ENCODE results near the gene ULK3. TPM values are rescaled to one million over a fixed set of nuclear protein-coding genes. Genes with fewer than 3 reads are reported as not detected.

Gene ULK3
- total RNA-seq, 2 experiments from 2014 or later: 56.6 to 66.4 TPM

DNA sequence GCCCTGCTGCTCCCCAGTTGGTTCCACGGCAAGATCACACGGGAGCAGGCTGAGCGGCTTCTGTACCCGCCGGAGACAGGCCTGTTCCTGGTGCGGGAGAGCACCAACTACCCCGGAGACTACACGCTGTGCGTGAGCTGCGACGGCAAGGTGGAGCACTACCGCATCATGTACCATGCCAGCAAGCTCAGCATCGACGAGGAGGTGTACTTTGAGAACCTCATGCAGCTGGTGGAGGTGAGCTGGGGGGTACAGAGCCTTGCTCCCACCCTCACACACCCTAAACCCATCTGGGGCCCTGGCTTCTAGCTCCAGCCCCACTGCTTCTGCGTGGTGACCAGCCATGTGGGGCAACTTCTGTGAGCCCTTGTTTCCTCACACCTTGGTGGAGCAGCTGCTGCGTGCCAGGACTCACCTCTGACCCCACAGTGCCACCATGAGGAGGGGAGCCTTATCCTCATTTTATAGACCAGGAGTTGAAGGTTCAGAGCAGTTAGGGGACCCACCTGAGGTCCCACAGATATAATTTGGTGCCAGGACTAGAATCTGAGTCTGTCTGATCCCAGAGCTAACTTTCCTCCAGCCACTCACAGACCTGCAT lies 43.6 kb downstream of the ULK3 start:
- POLR2A ChIA-PET: interaction anchor here (1.2 kb wide), 1 partner anchor 28 kb away, joined by 5 read pairs; no protein-coding TSS in a partner anchor

GRCh38 chr15:74798388-74799254 lies 44.3 kb downstream of the ULK3 start:
- H3K27ac Mint-ChIP-seq: peak overlapping the region; percentile 80
- H3K36me3 Mint-ChIP-seq (ENCODE audit: low read depth): peaks cover 54% of the 10 kb centered on the region
- H3K27me3 Mint-ChIP-seq: no peaks in the 10 kb centered on the region
- CTCF ChIA-PET: interaction anchor here (0.6 to 27.7 kb wide), 7 partner anchors 10 to 164 kb away, joined by 3 to 930 read pairs (median 4); partner anchors contain the start of gene CSK
- POLR2A ChIA-PET: interaction anchor here (1.2 kb wide), 1 partner anchor 27 kb away, joined by 5 read pairs; no protein-coding TSS in a partner anchor
- peaks cover 57% of the 10 kb centered on the region for H3K4me1 Mint-ChIP-seq
- DNase-seq: no peak
- H3K9me3 Mint-ChIP-seq: no peaks in the 10 kb centered on the region
- H3K4me3 Mint-ChIP-seq: no peak overlapping the region

More for the DNA sequence above, 43.6 kb downstream of the ULK3 start:
- Mint-ChIP-seq H3K9me3 (no peaks in the 10 kb centered on the region), H3K4me1 (peaks cover 59% of the 10 kb centered on the region), H3K4me3 (no peak overlapping the region), H3K36me3 (ENCODE audit: low read depth) (peaks cover 60% of the 10 kb centered on the region), H3K27ac (peak overlapping the region; percentile 80), H3K27me3 (no peaks in the 10 kb centered on the region)
- CTCF ChIA-PET: interaction anchor here (0.6 to 27.7 kb wide), 14 partner anchors 9 to 425 kb away, joined by 3 to 930 read pairs (median 4); partner anchors contain the start of gene CSK
- peak; percentile 33 for DNase-seq

GRCh38 chr15:74795966-74796625 lies 46.9 kb downstream of the ULK3 start:
- ChIA-PET CTCF (interaction anchor here (0.6 to 27.7 kb wide), 5 partner anchors 15 to 337 kb away, joined by 3 to 930 read pairs (median 3); partner anchors contain the start of gene CSK), POLR2A (interaction anchor here (0.7 kb wide), 1 partner anchor 9 kb away, joined by 3 read pairs; no protein-coding TSS in a partner anchor)
- H3K36me3 Mint-ChIP-seq (ENCODE audit: low read depth): peaks cover 51% of the 10 kb centered on the region
- DNase-seq: peak; percentile 56
- peaks cover 82% of the 10 kb centered on the region for H3K4me1 Mint-ChIP-seq
- peak overlapping the region; percentile 5 for H3K4me3 Mint-ChIP-seq
- peak overlapping the region; percentile 87 for H3K27ac Mint-ChIP-seq
- H3K9me3 Mint-ChIP-seq: no peaks in the 10 kb centered on the region
- H3K27me3 Mint-ChIP-seq: no peaks in the 10 kb centered on the region

DNA sequence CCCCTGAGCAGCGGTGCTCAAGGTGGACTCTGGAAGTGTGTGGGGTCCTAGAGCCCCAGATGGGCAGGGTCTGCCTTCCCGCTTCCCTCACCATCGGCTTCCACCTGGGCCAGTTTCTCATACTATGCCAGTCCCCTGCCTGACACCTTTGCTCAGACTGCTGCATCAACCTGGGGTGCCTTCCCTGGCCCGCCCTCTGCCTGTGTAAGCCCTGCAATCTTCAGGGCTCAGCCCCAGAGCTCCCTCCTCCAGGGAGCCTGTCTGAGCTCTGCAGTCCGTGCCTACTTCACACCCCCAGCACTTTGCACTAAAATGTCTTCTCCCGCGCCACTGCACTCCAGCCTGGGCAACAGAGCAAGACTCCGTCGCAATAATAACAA lies 48.0 kb downstream of the ULK3 start:
- Mint-ChIP-seq H3K4me1 (peaks cover 89% of the 10 kb centered on the region), H3K27me3 (no peaks in the 10 kb centered on the region), H3K36me3 (ENCODE audit: low read depth) (peaks cover 51% of the 10 kb centered on the region), H3K4me3 (peak overlapping the region; percentile 33), H3K9me3 (no peaks in the 10 kb centered on the region), H3K27ac (peak overlapping the region; percentile 82)
- POLR2A ChIA-PET: no interaction called here
- no peak for DNase-seq
- CTCF ChIA-PET: interaction anchor here (1.3 to 27.9 kb wide), 4 partner anchors 5 to 156 kb away, joined by 4 to 930 read pairs (median 468); partner anchors contain the start of genes CSK and LMAN1L

- no peak overlapping the region for H3K4me3 Mint-ChIP-seq
- no peak for DNase-seq
- peaks cover 89% of the 10 kb centered on the region for H3K4me1 Mint-ChIP-seq
- H3K27me3 Mint-ChIP-seq: no peaks in the 10 kb centered on the region
- H3K36me3 Mint-ChIP-seq (ENCODE audit: low read depth): peaks cover 51% of the 10 kb centered on the region
- ChIA-PET POLR2A (interaction anchor here (1.2 to 1.9 kb wide), 2 partner anchors 11 to 13 kb away, joined by 3 to 5 read pairs; partner anchors contain the start of gene CSK), CTCF (interaction anchor here (1.0 to 27.9 kb wide), 9 partner anchors 5 to 156 kb away, joined by 3 to 930 read pairs (median 5); partner anchors contain the start of genes CPLX3, CSK and LMAN1L)
- no peaks in the 10 kb centered on the region for H3K9me3 Mint-ChIP-seq
- H3K27ac Mint-ChIP-seq: peak overlapping the region; percentile 82
These were observed 48.5 kb downstream of the ULK3 start for GRCh38 chr15:74794248-74794969.

DNA sequence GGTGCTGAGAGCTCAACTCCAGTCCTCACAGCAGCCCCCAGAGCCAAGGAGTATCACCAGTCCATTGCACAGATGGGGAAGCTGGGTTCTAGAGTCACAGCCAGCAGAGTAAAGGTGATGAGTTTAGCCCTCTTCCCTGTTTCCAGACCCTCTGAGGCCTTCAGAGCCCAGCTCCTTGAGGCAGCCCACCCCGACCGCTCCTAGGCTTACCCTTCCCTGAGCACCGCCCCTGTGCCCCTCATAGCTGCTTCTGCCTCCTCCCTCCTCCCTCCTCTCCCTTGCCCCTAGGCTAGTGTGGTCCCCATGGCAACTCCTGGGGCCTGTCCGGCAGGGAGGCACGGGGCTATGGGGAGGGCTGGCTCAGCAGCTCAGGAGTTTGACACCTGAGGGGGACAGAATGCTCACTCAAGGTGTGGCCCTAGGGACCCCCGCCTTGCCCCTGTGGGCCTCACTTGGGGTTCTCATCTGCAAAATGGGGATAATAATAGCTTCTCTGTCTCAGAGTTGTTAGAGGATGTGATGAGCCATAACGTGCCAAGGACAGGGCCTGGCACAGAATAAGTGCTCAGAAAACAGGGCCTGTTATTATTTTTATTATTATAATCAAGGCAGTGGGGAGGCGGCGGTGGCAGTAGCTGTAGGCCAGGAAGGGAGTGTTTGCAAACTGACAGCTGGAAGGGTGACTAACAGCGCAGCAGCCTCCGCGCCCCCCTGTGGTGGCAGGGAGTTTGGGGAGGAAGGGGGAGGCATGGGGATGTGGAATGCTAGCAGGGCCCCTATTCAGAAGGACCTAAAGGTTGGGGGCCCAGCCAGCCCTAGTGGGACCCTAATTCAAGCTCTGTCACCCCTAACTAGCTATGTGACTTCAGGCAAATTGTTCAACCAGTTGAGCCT lies 49.6 kb downstream of the ULK3 start:
- Mint-ChIP-seq H3K27me3 (no peaks in the 10 kb centered on the region), H3K4me1 (peaks cover 87% of the 10 kb centered on the region), H3K27ac (peak overlapping the region; percentile 71), H3K9me3 (no peaks in the 10 kb centered on the region), H3K36me3 (ENCODE audit: low read depth) (peaks cover 54% of the 10 kb centered on the region), H3K4me3 (peak overlapping the region; percentile 38)
- ChIA-PET POLR2A (interaction anchor here (1.2 to 1.9 kb wide), 3 partner anchors 9 to 12 kb away, joined by 3 to 7 read pairs (median 5); partner anchors contain the start of gene CSK), CTCF (interaction anchor here (0.6 to 27.9 kb wide), 17 partner anchors 6 to 162 kb away, joined by 3 to 930 read pairs (median 4); partner anchors contain the start of genes CPLX3, CSK and LMAN1L)
- DNase-seq: peak; percentile 72

- Mint-ChIP-seq H3K9me3 (no peaks in the 10 kb centered on the region), H3K27ac (peak overlapping the region; percentile 71), H3K36me3 (ENCODE audit: low read depth) (peaks cover 60% of the 10 kb centered on the region), H3K4me1 (peaks cover 85% of the 10 kb centered on the region), H3K4me3 (peak overlapping the region; percentile 88), H3K27me3 (no peaks in the 10 kb centered on the region)
- DNase-seq: no peak
- ChIA-PET CTCF (interaction anchor here (0.9 to 27.9 kb wide), 11 partner anchors 7 to 161 kb away, joined by 3 to 930 read pairs (median 6); partner anchors contain the start of genes CSK and LMAN1L), POLR2A (interaction anchor here (1.2 to 1.9 kb wide), 2 partner anchors 8 to 11 kb away, joined by 5 to 7 read pairs; partner anchors contain the start of gene CSK)
These were observed 50.5 kb downstream of the ULK3 start for GRCh38 chr15:74792227-74793016.

DNA sequence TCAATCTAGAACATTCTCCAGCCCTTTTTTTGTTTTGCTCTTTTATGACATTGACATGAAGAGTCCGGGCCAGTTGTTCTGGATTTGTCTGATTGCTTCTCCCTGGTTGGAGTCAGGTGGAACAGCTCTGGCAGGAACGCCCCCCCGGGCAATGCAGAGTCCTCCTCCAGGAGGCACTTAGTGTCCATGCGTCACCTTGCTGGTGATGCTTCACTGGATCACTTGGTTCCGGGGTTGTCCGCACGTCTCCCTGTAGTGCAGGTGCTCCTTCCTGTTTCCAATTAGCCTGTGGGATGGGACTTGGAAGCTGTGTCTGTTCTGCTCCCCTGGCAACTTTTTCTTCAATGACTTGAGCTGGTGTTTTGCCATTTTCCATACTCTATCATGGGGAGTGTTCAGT lies 51.3 kb downstream of the ULK3 start:
- DNase-seq: no peak
- Mint-ChIP-seq H3K4me3 (peak overlapping the region; percentile 88), H3K27me3 (no peaks in the 10 kb centered on the region), H3K36me3 (ENCODE audit: low read depth) (peaks cover 65% of the 10 kb centered on the region), H3K9me3 (no peaks in the 10 kb centered on the region), H3K4me1 (peaks cover 89% of the 10 kb centered on the region), H3K27ac (peak overlapping the region; percentile 68)
- POLR2A ChIA-PET: no interaction called here
- CTCF ChIA-PET: interaction anchor here (1.1 to 27.9 kb wide), 4 partner anchors 8 to 160 kb away, joined by 3 to 930 read pairs (median 468); partner anchors contain the start of genes CSK and LMAN1L

DNA sequence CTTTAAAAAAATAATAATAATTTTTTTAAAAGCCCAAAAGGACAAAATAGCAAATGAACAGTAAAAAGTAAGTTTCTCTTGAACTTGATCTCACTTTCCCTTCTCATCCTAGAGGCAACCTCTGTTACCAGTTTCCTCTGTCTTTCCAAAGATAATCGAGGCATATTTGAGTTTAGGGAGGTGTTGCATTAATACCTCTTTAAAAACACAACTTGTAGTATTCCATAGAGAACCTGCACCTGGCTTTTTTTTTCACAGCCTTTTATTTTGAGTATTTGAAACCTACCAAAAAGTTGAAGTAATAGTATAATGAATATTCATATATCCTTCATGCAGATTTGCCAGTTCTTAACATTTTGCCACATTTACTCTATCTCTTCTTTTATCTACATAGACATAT lies 51.9 kb downstream of the ULK3 start:
- peaks cover 64% of the 10 kb centered on the region for H3K36me3 Mint-ChIP-seq (ENCODE audit: low read depth)
- peak overlapping the region; percentile 88 for H3K4me3 Mint-ChIP-seq

More for the DNA sequence above, 51.9 kb downstream of the ULK3 start:
- no peaks in the 10 kb centered on the region for H3K27me3 Mint-ChIP-seq
- no peak for DNase-seq
- peak overlapping the region; percentile 68 for H3K27ac Mint-ChIP-seq
- CTCF ChIA-PET: interaction anchor here (0.8 to 27.9 kb wide), 3 partner anchors 8 to 163 kb away, joined by 3 to 930 read pairs (median 930); partner anchors contain the start of genes CSK and LMAN1L
- H3K9me3 Mint-ChIP-seq: no peaks in the 10 kb centered on the region
- POLR2A ChIA-PET: no interaction called here
- peaks cover 87% of the 10 kb centered on the region for H3K4me1 Mint-ChIP-seq
